Measurements from ENCODE around the gene GREB1L. TPM values are rescaled to one million over a fixed set of nuclear protein-coding genes. Genes with fewer than 3 reads are reported as not detected.

GREB1L gene
- polyA plus RNA-seq, 1 of the 3 experiments (the other 2 are of a cell fraction), result under 0.01 TPM

- Histone ChIP-seq H3K27ac (ENCODE audit: low read depth in 2 of 2, low read length in 1 of 2) (no peak overlapping the region), H3K4me2 (no peak overlapping the region), H3K4me3 (ENCODE audit: low read depth in 2 of 2, low read length in 1 of 2) (no peak overlapping the region), H3K36me3 (replicated peaks in 1 of 2; ENCODE audit: control insufficient read depth in 1 of 2, insufficient read depth in 2 of 2, low read length in 1 of 2) (no peaks in the 10 kb centered on the region), H3K9me3 (no peaks in the 10 kb centered on the region), H3F3A (replicated peaks; ENCODE audit: insufficient read depth) (no peaks in the 10 kb centered on the region), H2AFZ (ENCODE audit: low read depth) (no peak overlapping the region), H3K79me2 (ENCODE audit: insufficient read depth) (no peaks in the 10 kb centered on the region), H3K4me1 (ENCODE audit: control insufficient read depth in 1 of 2, insufficient read depth in 2 of 2, low read depth in 1 of 2, low read length in 1 of 2) (no peaks in the 10 kb centered on the region), H3K9me2 (no peaks in the 10 kb centered on the region), H4K20me1 (ENCODE audit: insufficient read depth) (no peaks in the 10 kb centered on the region), H3K27me3 (ENCODE audit: insufficient read depth) (peaks cover 9% of the 10 kb centered on the region), H3K9ac (no peak overlapping the region)
- DNase-seq, result no peak
- 17% methylated on average over 4 of the region's 4 CpGs for WGBS (ENCODE audit: low lambda C conversion rate)
- CTCF ChIA-PET, result no interaction called here
- POLR2A ChIA-PET, result no interaction called here
- TF ChIP-seq REST (IDR thresholded peaks at IDR 0.05; ENCODE audit: low read depth, low read length), result no peak
- TF ChIP-seq FOXM1 (IDR thresholded peaks at IDR 0.05; ENCODE audit: low read depth), result no peak
- TF ChIP-seq USF1 (IDR thresholded peaks at IDR 0.05; ENCODE audit: borderline replicate concordance, low read depth), result no peak
- no peak for TF ChIP-seq TAF1 (IDR thresholded peaks at IDR 0.05; ENCODE audit: borderline replicate concordance, low read depth, low read length)
- TF ChIP-seq EP300 (IDR thresholded peaks at IDR 0.05; ENCODE audit: borderline replicate concordance in 1 of 2, low read depth in 1 of 2, low read length in 1 of 2), result no peak
Observed at GRCh38 chr18:21468514-21469164, 226.6 kb downstream of the GREB1L start.

GRCh38 chr18:21472741-21473140 lies 230.7 kb downstream of the GREB1L start:
- TF ChIP-seq MAX (IDR thresholded peaks at IDR 0.05; ENCODE audit: low read depth) (no peak), EP300 (IDR thresholded peaks at IDR 0.05; ENCODE audit: borderline replicate concordance in 1 of 2, low read depth in 1 of 2, low read length in 1 of 2) (no peak), EZH2phosphoT487 (IDR thresholded peaks at IDR 0.05; ENCODE audit: borderline replicate concordance, low read depth) (no peak), RFX5 (IDR thresholded peaks at IDR 0.05; ENCODE audit: low read length) (no peak), ELF1 (IDR thresholded peaks at IDR 0.05) (no peak), FOSL2 (IDR thresholded peaks at IDR 0.05; ENCODE audit: borderline replicate concordance, low read depth) (no peak), NFIC (IDR thresholded peaks at IDR 0.05; ENCODE audit: borderline replicate concordance) (no peak), NRF1 (IDR thresholded peaks at IDR 0.05; ENCODE audit: low read depth, low read length) (no peak), ZBTB33 (IDR thresholded peaks at IDR 0.05; ENCODE audit: borderline replicate concordance, low read depth) (no peak), RCOR1 (IDR thresholded peaks at IDR 0.05; ENCODE audit: low read length) (no peak), GATA2 (CRISPR knock-in tag; IDR thresholded peaks at IDR 0.05) (no peak)
- H2AFZ ChIP-seq (ENCODE audit: low read depth), result no peak overlapping the region
- no peak for DNase-seq
- no peak overlapping the region for H3K9ac ChIP-seq
- H4K20me1 ChIP-seq (ENCODE audit: insufficient read depth), result no peaks in the 10 kb centered on the region
- no peaks in the 10 kb centered on the region for H3K9me3 ChIP-seq
- no peaks in the 10 kb centered on the region for H3K36me3 ChIP-seq (replicated peaks in 1 of 2; ENCODE audit: control insufficient read depth in 1 of 2, insufficient read depth in 2 of 2, low read length in 1 of 2)
- H3F3A ChIP-seq (replicated peaks; ENCODE audit: insufficient read depth), result no peaks in the 10 kb centered on the region
- ChIA-PET POLR2A (no interaction called here), CTCF (no interaction called here)
- no peak overlapping the region for H3K4me2 ChIP-seq
- no peaks in the 10 kb centered on the region for H3K79me2 ChIP-seq (ENCODE audit: insufficient read depth)
- no peaks in the 10 kb centered on the region for H3K4me1 ChIP-seq (ENCODE audit: control insufficient read depth in 1 of 2, insufficient read depth in 2 of 2, low read depth in 1 of 2, low read length in 1 of 2)
- H3K4me3 ChIP-seq (ENCODE audit: low read depth in 2 of 2, low read length in 1 of 2), result no peak overlapping the region
- H3K9me2 ChIP-seq, result no peaks in the 10 kb centered on the region
- peaks cover 11% of the 10 kb centered on the region for H3K27me3 ChIP-seq (ENCODE audit: insufficient read depth)
- H3K27ac ChIP-seq (ENCODE audit: low read depth in 2 of 2, low read length in 1 of 2), result no peak overlapping the region
- 20% methylated on average over 2 of the region's 2 CpGs for WGBS (ENCODE audit: low lambda C conversion rate)

All from SK-N-SH (cell line).